Sigmoid colon (tissue), 7 donors: ENCODE data around the gene ERBB3. TPM values are rescaled to one million over a fixed set of nuclear protein-coding genes. Genes with fewer than 3 reads are reported as not detected.
"Not testable (repeated sequence)": the region's sequence is repeated elsewhere in the genome, so short reads cannot be mapped to it uniquely, and the experiment has no call there.

Experiments used
- DNase-seq: peaks from one replicate; pipeline ENCODE4 v3.0.0-alpha.2; 2019
- H3K27ac ChIP-seq, 4 donors: fragments of 200-600 bp; sonication (generic); one replicate each; pipeline ENCODE4 v1.5.1; 2016 to 2019; ENCODE audit warnings: mild to moderate bottlenecking in 1 of 4
- H3K27me3 ChIP-seq, 3 donors: fragments of 200-600 bp; sonication (generic); one replicate each; pipeline ENCODE4 v1.5.1; 2019; ENCODE audit warnings: mild to moderate bottlenecking in 1 of 3
- H3K36me3 ChIP-seq, 4 donors: fragments of 200-600 bp; sonication (generic); one replicate each; pipeline ENCODE4 v1.5.1; 2016 to 2019
- H3K4me1 ChIP-seq, 4 donors: fragments of 200-600 bp; sonication (generic); one replicate each; pipeline ENCODE4 v1.5.1; 2017 to 2019
- H3K4me3 ChIP-seq, 4 donors: fragments of 200-600 bp; sonication (generic); one replicate each; pipeline ENCODE4 v1.5.1; 2017 to 2019; ENCODE audit warnings: mild to moderate bottlenecking in 2 of 4, moderate library complexity in 1 of 4
- H3K9me3 ChIP-seq, 4 donors: fragments of 200-600 bp in 3 of 4; sonication (generic) in 3 of 4; one replicate each; pipeline versions ENCODE4 v1.5.1 to v1.6.1; 2013 to 2019
- EP300 ChIP-seq, 4 donors: sonication (generic); formaldehyde crosslinking; IDR thresholded peaks; one replicate each; pipeline ENCODE4 v1.6.1; 2017; ENCODE audit warnings: antibody characterized with exemption in 4 of 4
- POLR2A ChIP-seq, 2 donors: fragments of 450-650 bp; IDR thresholded peaks; one replicate each; pipeline ENCODE4 v1.6.1; 2016; ENCODE audit warnings: antibody characterized with exemption in 2 of 2, mild to moderate bottlenecking in 2 of 2, moderate library complexity in 2 of 2
- POLR2AphosphoS5 ChIP-seq, 4 donors: sonication (generic); formaldehyde crosslinking; IDR thresholded peaks; one replicate each; pipeline ENCODE4 v1.6.1; 2017; ENCODE audit warnings: antibody characterized with exemption in 4 of 4
- WGBS, 2 donors: extraction: QIAGEN DNeasy Blood & Tissue Kit; methylation state at CpG; one replicate each; pipeline ENCODE4 v1.1.7; 2013; 5-methylcytosine and 5-hydroxymethylcytosine counted together
- intact Hi-C: fragments of 100-400 bp; cut with DNase I; formaldehyde crosslinking; loops from one replicate; pipeline ENCODE4 v1.15.1; 2023
- polyA plus RNA-seq, 3 donors: library from polyadenylated mRNA; stranded (reverse); fragments of 200-250 nt; gene quantifications; one replicate each; pipeline ENCODE4 v1.2.3, GENCODE V29; 2013
- total RNA-seq, 4 donors: library from RNA; depleted of rRNA; stranded (reverse); fragments of >200 nt; gene quantifications; one replicate each; pipeline ENCODE4 v1.1.0, GENCODE V29; 2016
- TF ChIP-seq, protein P1 (sequence below), 4 experiments: fragments of 450-650 bp in 3 of 4; fragments of 200-600 bp in 1 of 4; IDR thresholded peaks; one replicate each; pipeline ENCODE4 v1.5.1; 2016 to 2019; ENCODE audit warnings: antibody characterized with exemption in 4 of 4, mild to moderate bottlenecking in 3 of 4, moderate library complexity in 2 of 4
- donor health status: healthy with polysubstance abuse.
- donor health status: Bipolar disorder and iron deficiency.
- donor health status: healthy.

Gene ERBB3
- total and polyA plus RNA-seq, 7 donors: 10.2 to 69.8 (median 21.4) TPM

GRCh38 chr12:56038022-56038655 is 41.8 kb upstream of the ERBB3 start:
- Histone ChIP-seq H3K27me3 (no peaks in the 10 kb centered on the region), H3K27ac (no peak overlapping the region), H3K4me1 (peaks cover 0 to 14% (median 13%) of the 10 kb centered on the region in 4 donors), H3K9me3 (no peaks in the 10 kb centered on the region), H3K36me3 (peaks cover 0 to 50% (median 16%) of the 10 kb centered on the region in 4 donors), H3K4me3 (no peak overlapping the region)
- no peak for DNase-seq
- 23 to 45% methylated on average over 2 of the region's 2 CpGs for WGBS, 2 donors
- TF ChIP-seq, protein P1, sequence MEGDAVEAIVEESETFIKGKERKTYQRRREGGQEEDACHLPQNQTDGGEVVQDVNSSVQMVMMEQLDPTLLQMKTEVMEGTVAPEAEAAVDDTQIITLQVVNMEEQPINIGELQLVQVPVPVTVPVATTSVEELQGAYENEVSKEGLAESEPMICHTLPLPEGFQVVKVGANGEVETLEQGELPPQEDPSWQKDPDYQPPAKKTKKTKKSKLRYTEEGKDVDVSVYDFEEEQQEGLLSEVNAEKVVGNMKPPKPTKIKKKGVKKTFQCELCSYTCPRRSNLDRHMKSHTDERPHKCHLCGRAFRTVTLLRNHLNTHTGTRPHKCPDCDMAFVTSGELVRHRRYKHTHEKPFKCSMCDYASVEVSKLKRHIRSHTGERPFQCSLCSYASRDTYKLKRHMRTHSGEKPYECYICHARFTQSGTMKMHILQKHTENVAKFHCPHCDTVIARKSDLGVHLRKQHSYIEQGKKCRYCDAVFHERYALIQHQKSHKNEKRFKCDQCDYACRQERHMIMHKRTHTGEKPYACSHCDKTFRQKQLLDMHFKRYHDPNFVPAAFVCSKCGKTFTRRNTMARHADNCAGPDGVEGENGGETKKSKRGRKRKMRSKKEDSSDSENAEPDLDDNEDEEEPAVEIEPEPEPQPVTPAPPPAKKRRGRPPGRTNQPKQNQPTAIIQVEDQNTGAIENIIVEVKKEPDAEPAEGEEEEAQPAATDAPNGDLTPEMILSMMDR (IDR thresholded peaks at IDR 0.05): no peak
- no peak for TF ChIP-seq EP300 (IDR thresholded peaks at IDR 0.05)
- no peak for TF ChIP-seq POLR2A (IDR thresholded peaks at IDR 0.05)
- TF ChIP-seq POLR2AphosphoS5 (IDR thresholded peaks at IDR 0.05): no peak
- intact Hi-C loops: no loop called here

DNA sequence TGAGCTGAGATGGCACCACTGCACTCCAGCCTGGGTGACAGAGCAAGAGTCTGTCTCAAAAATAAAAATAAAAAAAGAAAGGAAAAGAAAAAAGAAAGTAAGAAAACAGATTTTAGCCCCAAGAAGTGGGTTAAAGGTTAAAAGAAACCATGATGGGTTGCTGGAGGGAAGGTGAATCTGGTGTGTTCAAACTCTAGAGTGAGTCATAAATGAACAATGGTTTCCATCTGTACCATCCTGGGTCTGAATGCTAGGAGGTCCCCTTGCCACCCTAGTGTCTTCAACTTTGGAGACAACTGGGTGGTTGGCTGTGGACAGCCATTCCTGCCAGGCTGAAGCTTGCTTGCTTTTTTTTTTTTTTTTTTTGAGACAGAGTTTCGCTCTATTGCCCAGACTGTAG is 39.8 kb upstream of the ERBB3 start:
- Histone ChIP-seq H3K4me1 (peaks cover 0 to 20% (median 18%) of the 10 kb centered on the region in 4 donors), H3K27me3 (no peaks in the 10 kb centered on the region), H3K36me3 (peaks cover 16 to 50% (median 18%) of the 10 kb centered on the region in 4 donors), H3K4me3 (no peak overlapping the region), H3K27ac (no peak overlapping the region), H3K9me3 (no peaks in the 10 kb centered on the region)
- intact Hi-C loops: loop anchor here (2.0 to 10.0 kb wide), 3 partner anchors 113 to 298 kb away; partner anchors contain the start of genes GDF11, PYM1 and SMARCC2
- WGBS, 2 donors: 92 to 93% methylated on average over 1 of the region's 1 CpG
- DNase-seq: no peak
- TF ChIP-seq EP300 (IDR thresholded peaks at IDR 0.05) (no peak), POLR2AphosphoS5 (IDR thresholded peaks at IDR 0.05) (no peak), POLR2A (IDR thresholded peaks at IDR 0.05) (no peak)
- TF ChIP-seq, protein P1 (IDR thresholded peaks at IDR 0.05): no peak

GRCh38 chr12:56040963-56041551 is 38.9 kb upstream of the ERBB3 start:
- peaks cover 17 to 49% (median 19%) of the 10 kb centered on the region in 4 donors for H3K36me3 ChIP-seq
- no peak for DNase-seq
- no peaks in the 10 kb centered on the region for H3K27me3 ChIP-seq
- H3K4me1 ChIP-seq: peaks cover 0 to 20% (median 18%) of the 10 kb centered on the region in 4 donors
- H3K27ac ChIP-seq: peak overlapping the region; percentile 91 to 96 (median 94)
- WGBS, 2 donors: 73 to 75% methylated on average over 14 of the region's 14 CpGs
- intact Hi-C loops: loop anchor here (1.0 to 10.0 kb wide), 4 partner anchors 45 to 299 kb away; partner anchors contain the start of genes GDF11, PYM1 and SMARCC2
- no peaks in the 10 kb centered on the region for H3K9me3 ChIP-seq
- no peak for TF ChIP-seq POLR2AphosphoS5 (IDR thresholded peaks at IDR 0.05)
- TF ChIP-seq, protein P1 (IDR thresholded peaks at IDR 0.05): peak in 1 of 4 experiments; percentile 34
- no peak for TF ChIP-seq POLR2A (IDR thresholded peaks at IDR 0.05)
- no peak for TF ChIP-seq EP300 (IDR thresholded peaks at IDR 0.05)
- peak overlapping the region; percentile 56 to 94 (median 72) for H3K4me3 ChIP-seq

- intact Hi-C loops: loop anchor here (1.0 to 10.0 kb wide), 5 partner anchors 45 to 299 kb away; partner anchors contain the start of genes GDF11, PA2G4, PYM1 and SMARCC2
- Histone ChIP-seq H3K9me3 (no peaks in the 10 kb centered on the region), H3K4me3 (peak within 1 kb of the TSS; percentile 56 to 94 (median 72)), H3K4me1 (peaks cover 0 to 20% (median 19%) of the 10 kb centered on the region in 4 donors), H3K27me3 (no peaks in the 10 kb centered on the region), H3K36me3 (peaks cover 17 to 42% (median 19%) of the 10 kb centered on the region in 4 donors), H3K27ac (peak within 1 kb of the TSS; percentile 91 to 96 (median 94))
- peak; percentile 98 for DNase-seq
- TF ChIP-seq, protein P1 (IDR thresholded peaks at IDR 0.05): peak in 1 of 4 experiments; percentile 40
- TF ChIP-seq EP300 (IDR thresholded peaks at IDR 0.05) (peak in 2 of 4 donors; percentile 32 to 52), POLR2A (IDR thresholded peaks at IDR 0.05) (peak; percentile 97), POLR2AphosphoS5 (IDR thresholded peaks at IDR 0.05) (peak; percentile 90 to 100 (median 98))
- 0% methylated on average over 50 of the region's 50 CpGs for WGBS, 2 donors
These were observed 38.2 kb upstream of the ERBB3 start, which contains the start of gene RPS26 for GRCh38 chr12:56041552-56042429. TSS of gene RPS26 (plus strand) at chr12:56041918. CDS start at chr12:56042167, 249 bp downstream.

GRCh38 chr12:56042430-56042813 is 37.5 kb upstream of the ERBB3 start:
- Histone ChIP-seq H3K4me1 (peaks cover 0 to 25% (median 19%) of the 10 kb centered on the region in 4 donors), H3K4me3 (peak overlapping the region; percentile 56 to 94 (median 72)), H3K27ac (peak overlapping the region; percentile 91 to 96 (median 94)), H3K36me3 (peaks cover 17 to 36% (median 19%) of the 10 kb centered on the region in 4 donors)
- 1 to 2% methylated on average over 20 of the region's 20 CpGs for WGBS, 2 donors
- DNase-seq, H3K27me3 ChIP-seq, H3K9me3 ChIP-seq: not testable (repeated sequence)
- intact Hi-C loops: loop anchor here (1.0 to 10.0 kb wide), 3 partner anchors 62 to 300 kb away; partner anchors contain the start of genes GDF11, PA2G4 and SMARCC2
